ENCODE measurements around the gene TP63.
"Not testable (repeated sequence)": the region's sequence is repeated elsewhere in the genome, so short reads cannot be mapped to it uniquely, and the experiment has no call there.

TP63 gene

DNA sequence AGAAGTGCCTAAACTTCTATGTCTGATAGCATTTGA lies at the start of gene TP63:
TSS of gene TP63 (plus strand) at position 17 of the 36 bp plus-strand sequence. CDS start 127 bp downstream, outside the sequence.
- no peak for DNase-seq

DNA sequence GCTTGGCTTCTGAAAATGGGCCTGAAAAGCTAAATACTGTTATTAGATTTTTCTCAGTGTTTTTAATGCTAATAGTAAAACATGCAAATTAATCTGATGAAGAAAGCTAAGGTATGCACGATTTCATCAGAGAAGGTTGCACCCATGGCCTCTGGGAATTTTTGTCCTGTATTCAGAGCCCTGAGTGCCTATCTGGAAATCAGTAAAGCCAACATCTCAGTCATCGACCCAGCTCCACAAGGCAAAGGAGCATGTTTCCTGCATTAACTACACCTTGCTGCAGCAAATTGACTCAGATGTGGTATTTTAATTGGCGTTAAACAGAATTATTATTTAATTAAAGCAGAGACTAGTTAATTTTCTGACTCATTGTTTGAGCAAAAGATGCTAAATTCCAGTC lies 49.0 kb upstream of the TP63 start:
- DNase-seq: no peak

DNA sequence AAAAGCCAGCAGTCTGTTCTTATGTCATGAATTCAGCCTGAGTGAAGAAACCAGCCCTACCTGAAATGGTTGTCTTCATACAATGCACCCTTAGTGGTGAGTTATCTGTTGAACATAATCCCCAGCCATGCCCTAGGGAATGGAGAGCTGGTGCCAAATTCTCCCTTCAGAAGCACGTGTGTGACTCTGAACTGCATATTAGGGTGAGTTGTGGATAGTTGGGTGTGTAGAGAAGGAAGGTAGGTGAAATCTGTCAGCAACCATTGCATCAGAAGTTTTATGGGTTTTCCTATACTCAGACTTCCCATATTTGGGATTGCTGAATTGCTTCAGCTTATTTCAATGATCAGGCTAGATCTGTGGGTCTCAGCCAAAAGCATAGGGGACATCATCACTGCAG lies 46.5 kb upstream of the TP63 start:
- DNase-seq: no peak

DNA sequence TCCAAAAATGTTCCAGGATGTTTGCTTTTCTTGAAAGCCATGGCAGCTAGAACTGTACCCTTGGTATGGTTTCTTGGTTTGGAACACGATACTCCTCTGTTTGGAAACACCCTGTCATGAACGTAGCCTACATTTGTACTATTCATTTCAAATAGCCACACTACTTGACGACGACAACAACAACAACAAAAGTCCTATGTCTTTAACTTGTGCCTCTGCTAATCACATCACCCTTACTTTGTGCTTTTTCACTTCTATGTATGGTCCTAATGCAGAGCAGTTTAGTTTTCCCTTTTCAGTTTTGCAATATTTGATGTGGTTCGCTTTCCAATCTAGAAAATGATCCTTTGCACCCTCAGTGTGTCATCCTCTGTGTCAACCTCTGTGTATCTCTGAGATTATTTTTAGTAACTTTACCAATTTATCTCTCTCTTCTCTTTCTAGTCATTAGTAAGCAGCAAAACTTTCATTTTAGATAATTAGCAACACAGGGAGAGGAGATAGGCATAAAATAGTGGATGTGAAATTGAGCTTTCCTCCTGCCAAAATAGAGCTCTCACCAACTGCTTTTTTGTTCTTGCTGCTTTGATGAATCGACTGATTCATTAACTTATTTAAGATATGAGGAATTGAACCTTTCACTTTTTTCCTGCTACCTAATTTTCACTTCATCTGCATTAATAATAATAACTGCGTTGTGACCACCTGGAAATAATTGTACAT lies 44.1 kb upstream of the TP63 start:
- DNase-seq: no peak

DNA sequence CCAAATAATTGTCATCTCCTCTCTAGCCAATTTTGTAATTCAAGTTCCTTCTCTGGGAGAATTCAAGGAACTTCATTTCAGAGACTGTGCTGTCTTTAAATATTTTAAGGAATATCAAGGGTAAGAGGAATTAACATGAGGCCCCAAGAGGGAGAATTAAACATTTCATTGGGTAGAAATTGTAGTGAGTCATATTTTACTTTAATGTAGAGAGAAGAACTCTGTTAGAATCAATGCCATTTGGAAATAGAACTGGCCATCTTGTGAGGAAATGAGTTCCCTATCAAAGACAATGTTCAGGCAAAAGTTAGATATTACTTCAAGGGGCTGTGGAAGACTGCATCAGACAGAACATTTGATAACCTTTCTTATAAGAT lies 43.5 kb upstream of the TP63 start:
- DNase-seq: no peak

DNA sequence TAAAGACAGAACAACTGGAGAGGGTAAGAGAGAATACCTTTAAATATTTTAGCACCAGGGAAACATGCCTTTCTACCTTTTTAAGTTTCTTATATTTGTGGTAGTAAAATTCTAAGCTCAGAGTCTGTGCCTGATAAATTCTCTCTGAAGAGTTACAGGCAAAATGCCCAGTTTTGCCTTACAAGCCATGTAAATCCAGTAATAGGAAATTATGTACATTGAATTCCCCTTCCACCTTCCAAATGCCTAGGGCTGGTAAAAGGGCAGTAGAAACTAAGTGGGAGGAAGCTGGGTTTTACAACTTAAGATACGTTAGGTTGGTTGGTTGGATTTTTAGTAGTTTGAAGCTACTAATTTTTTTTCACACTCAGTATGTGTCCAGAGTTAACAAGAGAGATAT lies 43.1 kb upstream of the TP63 start:
- no peak for DNase-seq

DNA sequence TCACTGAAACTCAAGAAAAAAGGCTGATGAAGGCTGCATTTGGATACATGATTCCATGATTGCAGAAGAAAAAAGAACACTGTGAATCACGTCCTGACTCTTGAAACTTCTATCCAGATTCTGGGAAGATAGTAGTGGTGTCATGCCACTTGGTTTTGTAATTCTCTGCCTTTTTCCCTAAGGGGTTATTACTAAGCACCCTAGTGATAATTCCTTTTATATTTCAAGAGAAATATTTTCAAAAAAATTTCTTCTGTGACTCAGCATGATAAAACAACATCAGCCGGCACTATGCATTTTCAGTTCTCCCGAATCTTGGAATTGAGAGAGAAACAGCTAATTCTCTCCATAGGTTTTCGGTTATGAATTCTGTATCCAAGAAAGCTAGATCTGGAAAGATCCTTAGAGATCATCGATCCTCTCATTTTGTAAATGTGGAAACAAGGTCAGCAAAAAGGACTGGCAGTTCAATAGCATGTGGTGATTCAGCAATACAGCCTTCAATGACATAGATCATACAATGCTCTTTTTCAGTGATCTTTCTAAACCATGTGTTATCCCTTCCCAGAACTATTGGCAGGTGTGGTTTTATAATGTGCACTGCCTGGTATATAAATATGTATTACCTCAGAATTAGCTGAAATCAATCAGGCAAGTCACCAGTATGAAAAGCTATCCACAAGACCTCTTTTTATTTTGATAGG lies 42.6 kb upstream of the TP63 start:
- DNase-seq: no peak

DNA sequence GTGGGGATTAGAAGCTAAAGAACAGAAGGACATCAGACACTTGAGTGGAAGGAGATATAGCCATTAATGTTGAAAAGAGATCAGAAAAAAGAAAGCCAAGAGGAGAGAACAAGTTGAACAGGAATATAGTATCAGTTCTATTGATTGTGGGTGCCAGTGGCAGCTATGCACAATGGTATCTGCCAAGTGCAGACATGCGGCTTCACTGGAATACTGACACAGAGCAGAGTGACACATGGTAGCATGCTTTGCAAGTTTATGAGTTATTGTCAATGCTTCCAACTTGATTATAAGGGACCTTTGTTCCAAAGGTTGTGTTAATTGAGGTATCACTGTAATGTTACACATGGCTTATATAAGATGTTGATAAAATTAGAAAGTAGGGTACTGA lies 42.0 kb upstream of the TP63 start:
- no peak for DNase-seq

DNA sequence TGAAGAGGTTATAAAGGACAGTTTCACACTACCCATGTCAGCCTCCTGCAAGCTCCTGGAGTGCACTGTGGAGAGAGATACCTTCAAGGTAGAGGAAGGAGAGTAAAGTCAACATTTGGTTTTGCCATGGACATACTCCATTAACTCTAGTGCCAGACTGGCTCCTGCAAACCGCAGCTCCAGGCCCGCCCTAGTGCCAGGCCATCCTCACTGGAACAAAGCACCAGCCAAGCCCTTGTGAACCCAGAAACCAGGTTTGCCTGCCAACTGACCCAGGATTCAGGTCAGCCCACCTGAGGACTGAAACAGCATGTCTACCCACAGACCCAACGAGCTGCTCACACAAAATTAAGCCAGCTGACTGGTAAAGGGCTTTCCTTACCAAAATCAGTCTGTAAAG lies 41.0 kb upstream of the TP63 start:
- DNase-seq: no peak

DNA sequence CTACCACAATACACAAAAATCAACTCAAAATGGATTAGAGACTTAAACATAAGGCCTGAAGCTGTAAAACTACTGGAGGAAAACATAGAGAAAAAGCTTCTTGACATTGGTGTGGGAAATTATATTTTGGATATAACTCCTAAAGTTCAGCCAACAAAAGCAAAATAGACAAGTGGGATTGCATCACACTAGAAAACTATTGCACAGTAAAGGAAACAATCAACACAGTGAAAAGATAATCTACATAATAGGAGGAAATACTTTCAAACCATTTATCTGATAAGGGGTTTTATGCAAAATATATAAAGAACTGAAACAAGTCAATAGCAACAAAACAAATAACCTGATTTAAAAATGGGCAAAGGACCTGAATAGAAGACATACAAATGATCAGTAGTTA lies 37.6 kb upstream of the TP63 start:
- no peak for DNase-seq

DNA sequence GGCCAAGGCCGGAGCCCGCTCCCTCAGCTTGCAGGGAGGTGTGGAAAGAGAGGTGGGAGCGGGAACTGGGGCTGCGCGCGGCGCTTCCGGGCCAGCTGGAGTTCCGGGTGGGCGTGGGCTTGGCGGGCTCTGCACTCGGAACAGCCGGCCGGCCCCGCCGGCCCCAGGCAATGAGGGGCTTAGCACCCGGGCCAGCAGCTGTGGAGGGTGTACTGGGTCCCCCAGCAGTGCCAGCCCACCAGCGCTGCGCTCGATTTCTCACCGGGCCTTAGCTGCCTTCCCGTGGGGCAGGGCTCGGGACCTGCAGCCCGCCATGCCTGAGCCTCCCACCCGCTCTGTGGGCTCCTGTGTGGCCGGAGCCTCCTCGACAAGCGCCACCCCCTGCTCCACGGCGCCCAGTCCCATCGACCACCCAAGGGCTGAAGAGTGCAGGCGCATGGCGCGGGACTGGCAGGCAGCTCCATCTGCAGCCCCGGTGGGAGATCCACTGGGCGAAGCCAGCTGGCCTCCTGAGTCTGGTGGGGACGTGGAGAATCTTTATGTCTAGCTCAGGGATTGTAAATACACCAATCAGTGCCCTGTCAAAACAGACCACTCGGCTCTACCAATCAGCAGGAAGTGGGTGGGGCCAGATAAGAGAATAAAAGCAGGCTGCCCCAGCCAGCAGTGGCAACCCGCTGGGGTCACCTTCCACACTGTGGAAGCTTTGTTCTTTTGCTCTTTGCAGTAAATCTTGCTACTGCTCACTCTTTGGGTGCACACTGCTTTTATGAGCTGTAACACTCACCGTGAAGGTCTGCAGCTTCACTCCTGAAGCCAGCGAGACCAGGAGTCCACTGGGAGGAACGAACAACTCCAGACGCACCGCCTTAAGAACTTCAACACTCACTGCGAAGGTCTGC lies 34.9 kb upstream of the TP63 start:
- DNase-seq: not testable (repeated sequence)

DNA sequence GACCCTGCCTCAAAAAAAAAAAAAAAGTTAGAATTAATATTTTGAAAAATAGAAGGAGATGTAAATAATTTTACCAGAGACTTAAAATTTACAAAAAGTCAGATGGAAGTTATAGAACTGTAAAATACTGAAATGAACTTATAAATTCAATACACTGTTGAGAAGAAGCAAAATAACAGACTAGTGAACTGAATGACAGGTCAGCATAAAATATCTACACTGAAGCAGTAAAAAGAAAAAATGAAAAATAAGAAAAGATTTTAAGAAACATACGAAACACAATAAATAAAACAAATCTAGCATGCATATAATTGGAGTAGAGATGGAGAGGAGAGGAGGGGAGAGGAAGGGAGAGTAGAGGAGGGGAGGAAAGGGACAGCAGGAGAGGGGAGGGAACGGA lies 33.3 kb upstream of the TP63 start:
- DNase-seq: no peak

DNA sequence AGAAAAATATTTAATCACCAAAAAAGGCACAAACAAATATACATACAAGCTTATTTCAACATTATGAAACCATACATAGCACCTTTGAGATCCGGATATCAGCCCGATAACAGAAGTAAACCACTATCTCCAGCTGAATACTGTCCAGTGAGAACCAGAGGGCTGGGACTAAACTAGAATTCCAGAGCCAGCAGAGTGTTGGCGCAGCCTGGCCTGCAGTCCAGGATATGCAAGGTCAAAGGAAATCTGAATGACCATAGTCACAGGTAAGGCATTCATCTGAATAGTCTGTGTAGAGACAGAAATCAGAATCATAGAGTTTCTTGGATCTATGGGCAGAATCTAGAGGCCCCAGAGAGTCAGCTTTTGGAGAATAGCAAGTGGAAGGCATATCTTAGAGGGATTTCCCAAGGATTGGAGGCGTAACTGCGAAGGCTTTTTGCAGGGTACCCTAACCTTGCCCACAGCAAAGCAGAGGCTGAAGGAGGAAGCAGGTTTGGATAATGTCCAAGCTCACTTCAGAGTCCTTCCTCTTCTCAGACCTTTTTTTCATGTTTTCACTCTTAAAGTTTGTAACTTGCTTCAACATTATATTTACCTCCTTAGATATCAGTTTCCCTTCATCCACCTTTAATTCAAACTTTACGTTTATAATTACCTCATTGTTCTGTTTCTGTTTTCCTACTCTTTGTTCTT lies 32.5 kb upstream of the TP63 start:
- no peak for DNase-seq

DNA sequence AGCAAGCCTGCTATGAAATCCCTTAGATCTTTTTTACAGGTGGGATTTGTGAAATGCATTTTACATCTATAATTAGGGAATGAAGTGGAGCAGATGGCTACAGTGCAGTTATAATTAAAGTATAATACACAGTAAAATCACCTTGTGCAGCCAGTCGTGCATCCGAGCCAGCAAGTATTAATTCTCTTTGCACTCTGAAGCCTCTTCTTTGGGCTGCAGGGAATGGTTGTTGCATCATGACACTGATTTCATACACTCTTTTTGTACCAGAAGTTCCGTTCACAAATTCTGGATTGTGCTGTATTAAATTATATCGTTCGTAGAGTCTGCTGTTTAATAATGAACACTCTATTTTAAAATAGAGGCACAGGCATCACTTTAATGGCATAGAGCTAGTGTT lies 28.7 kb upstream of the TP63 start:
- no peak for DNase-seq

DNA sequence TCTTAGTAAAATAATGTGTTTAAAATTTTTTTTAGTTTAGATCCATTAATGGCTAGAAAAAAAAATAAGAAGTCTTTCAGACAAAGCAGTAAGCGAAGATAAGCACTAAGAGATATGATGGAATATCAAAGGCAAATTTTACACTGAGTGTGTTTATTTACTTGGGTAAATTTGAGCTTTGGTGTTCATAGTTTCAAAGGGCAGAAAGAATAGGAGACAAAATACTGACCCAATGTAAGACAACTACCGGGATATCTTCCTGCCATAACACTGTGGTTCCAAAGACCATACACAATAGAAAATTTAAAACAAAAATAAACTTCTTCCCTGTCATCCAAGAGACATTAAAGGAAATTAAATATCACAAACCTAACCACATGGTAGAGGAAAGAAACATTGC lies 25.5 kb upstream of the TP63 start:
- no peak for DNase-seq

DNA sequence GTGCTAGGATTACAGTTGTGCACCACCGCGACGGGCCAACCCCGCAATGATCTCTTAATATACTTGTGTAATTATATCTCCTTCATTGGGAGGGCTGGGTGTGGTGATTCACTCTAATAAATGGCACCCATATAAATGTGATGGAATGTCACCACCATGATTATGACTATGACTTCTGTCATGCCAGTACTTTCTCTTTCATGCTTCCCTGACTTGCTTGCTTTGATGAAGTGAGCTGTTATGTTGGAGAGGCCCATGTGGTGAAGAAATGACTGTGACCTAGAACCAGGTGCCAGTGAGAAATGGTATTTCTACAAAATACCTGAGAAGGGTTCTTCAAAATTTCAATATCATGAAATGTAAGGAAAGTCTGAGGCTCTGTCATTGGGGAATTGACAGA lies 24.4 kb upstream of the TP63 start:
- DNase-seq: no peak

DNA sequence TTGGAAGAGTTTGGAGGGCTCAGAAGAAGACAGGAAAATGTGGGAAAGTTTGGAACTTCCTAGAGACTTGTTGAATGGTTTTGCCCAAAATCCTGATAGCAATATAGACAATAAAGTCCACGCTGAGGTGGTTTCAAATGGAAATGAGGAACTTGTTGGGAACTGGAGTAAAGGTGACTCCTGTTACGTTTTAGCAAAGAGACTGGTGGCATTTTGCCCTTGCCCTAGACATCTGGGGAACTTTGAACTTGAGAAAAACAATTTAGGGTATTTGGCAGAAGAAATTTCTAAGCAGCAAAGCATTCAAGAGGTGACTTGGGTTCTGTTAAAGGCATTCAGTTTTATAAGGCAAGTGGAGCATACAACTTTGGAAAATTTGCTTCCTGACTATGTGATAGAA lies 18.5 kb upstream of the TP63 start:
- DNase-seq: not testable (repeated sequence)

DNA sequence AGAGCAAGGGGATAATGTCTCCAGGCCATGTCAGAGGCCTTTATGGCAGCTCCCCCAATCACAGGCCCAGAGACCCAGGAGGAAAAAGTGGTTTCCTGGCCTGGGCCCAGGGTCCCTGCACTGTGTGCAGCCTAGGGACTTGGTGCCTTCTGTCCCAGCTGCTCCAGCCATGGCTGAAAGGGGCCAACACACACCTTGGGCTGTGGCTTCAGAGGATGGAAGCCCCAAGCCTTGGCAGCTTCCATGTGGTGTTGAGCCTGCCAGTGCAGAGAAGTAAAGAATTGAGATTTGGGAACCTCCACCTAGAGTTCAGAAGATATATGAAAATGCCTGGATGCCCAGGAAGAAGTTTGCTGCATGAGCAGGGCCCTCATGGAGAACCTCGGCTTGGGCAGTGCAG lies 18.1 kb upstream of the TP63 start:
- no peak for DNase-seq

DNA sequence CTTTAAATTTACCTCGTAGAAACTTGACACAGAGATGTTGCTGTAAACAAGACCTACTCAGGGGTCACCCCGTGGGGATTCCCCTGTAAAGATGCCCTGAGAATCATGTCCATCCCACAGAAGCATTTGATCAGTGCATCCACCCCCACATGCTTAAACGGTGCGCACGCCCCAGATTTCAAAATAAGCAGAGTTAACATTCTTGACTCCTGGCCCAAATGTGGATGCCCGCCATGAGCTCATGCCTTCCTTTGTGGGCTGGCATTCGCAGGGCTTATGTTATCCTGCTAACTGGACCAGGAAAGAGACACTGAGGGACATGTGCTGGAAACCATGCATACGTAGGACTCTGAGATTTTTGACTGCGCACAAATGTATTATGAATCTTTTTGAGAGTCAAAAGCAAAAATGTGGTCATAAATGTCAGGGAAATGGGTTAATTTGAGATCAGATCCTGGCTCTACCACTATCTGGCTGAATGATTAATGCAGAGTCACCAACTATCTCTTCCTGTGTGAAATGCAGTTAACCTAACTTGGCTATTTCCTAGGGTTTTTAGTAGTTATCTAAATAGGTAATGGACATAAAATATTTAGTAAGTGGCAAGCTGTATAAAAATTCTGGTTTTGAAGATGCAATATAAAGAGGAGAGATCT lies 9.1 kb upstream of the TP63 start:
- DNase-seq: no peak

DNA sequence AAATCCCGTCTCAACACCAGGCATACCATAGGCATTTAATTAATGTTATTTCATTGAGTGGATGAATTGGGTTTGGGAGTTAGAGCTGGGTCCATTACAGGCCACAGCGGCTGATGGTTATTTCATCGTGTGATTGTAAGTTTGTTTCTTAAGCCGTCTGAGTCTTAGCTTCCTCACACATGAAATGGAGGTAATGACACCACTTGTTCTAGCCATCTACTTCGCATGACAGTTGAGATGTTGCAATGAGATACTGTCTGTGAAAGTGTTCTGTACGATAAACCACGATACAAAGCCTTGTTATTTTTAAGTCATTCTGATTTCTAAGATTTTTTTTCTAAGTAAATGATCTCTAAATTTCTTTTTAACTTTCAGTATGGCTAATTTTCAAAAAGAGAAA lies 8.6 kb upstream of the TP63 start:
- DNase-seq: no peak

DNA sequence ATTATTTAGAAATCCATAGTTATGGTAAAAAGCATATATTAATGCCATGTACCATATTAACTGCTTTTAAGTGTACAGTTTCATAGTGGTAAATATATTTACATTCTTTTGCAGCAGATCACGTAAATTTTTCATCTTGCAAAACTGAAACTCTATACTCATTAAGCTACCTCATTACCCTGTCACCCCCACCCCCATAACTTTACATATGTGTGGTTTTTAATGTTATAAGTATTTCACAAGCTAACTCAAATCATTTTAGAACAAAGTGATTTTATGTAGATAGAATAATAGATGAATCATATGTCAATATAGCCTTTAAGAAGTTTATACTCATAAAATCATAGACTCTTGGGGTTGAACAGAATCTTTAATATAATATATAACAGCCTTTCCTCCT lies 7.1 kb upstream of the TP63 start:
- no peak for DNase-seq

DNA sequence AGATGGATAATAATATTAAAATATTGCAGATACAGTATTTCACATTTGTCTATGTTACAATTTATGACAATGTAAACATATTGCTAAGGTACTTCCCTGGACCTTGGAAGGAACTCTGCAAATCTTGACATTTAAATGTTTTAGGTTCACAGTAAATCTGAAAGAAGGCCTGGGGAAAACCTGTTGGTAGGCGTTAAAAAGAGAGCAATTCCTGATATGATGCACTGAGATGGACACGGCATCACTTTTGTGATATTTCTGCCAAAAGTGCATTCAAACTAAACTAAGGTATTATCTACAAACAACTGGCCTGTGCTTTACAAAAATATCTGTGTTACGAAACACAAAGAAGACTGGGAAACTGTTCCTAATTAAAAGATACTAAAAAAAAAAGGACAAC lies 6.1 kb upstream of the TP63 start:
- no peak for DNase-seq

DNA sequence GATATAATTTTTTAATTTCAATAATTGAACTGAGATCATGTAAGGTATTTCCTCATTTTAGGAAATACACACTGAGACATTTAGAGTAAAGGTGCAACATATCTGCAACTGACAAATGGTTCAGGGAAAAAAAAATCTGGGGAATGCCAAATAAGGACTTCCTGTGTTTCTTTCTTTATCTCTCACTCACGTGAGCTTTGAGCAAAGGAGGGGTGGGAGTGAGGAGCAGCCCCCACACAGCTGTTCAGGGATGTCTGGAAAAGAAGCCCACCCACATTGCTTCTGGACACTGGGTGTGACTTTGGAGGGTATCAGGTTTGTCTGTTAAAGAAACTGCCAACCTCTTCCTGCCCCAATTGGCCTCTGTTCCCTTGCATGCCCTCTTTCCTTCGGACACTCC lies 5.6 kb upstream of the TP63 start:
- DNase-seq: no peak

DNA sequence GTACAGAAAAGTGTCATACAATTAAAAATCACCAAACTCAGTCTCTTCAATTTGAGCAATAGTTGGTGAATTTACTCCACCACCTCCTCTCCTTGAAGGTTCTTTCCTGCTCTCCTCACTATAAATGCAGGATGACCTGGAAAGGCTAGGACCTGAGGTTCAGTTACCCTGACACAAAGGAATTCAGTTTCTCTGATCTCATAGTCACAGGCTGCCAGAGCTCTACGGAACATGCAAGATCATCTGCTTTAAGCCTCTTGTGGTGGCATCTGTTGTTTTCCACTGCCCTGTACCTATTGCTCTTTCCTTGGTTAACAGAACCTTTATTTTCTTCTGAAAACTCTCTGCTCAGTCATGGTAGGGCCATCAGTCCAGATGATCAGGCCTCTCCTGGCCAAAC lies 4.9 kb upstream of the TP63 start:
- no peak for DNase-seq

Measured in activated CD4-positive, alpha-beta T cell treated with anti-CD3 and anti-CD28 coated beads for 48 hours (primary cell).